GM18498 (cell line): ENCODE data around the gene SEMA6C.

Source experiments
- ATAC-seq: cut with Tn5 transposase; IDR thresholded peaks from one replicate; pipeline ENCODE4 v1.9.1; 2021; ENCODE audit warnings: mild to moderate bottlenecking, moderate library complexity; ENCODE audit not compliant: unreplicated experiment

The SEMA6C gene

DNA sequence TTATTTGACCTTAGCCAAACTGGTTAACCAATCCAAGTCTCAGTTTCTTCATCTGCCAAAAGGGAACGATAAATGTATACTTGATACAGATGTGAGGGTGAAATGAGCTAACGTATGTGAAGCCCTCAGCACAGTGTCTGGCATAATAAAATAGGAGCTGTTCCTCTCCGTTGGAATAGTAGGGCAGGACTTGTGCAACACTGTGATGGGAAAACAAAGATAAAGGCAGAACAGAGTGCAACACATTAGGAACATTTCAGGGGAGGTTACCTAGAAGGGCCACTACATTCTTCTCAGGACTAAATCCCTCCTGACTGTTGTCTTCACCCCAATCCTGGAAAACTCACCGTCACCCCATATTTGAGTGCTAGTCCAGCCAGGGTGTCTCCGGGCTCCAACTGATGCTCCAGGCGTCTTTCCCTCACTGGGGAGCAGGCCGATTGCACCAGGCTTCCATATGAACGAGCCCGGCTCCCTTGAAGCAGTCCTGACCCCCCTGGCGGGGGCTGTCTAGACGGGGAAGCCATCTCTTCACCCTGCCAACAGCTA is 18.4 kb upstream of the SEMA6C start:
- ATAC-seq: no peak

GRCh38 chr1:151159373-151159772 is 12.9 kb upstream of the SEMA6C start:
- no peak for ATAC-seq

DNA sequence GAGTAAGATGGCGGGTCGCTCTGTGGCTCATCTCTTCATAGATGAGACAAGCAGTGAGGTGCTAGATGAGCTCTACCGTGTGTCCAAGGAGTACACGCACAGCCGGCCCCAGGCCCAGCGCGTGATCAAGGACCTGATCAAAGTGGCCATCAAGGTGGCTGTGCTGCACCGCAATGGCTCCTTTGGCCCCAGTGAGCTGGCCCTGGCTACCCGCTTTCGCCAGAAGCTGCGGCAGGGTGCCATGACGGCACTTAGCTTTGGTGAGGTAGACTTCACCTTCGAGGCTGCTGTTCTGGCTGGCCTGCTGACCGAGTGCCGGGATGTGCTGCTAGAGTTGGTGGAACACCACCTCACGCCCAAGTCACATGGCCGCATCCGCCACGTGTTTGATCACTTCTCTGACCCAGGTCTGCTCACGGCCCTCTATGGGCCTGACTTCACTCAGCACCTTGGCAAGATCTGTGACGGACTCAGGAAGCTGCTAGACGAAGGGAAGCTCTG is 12.4 kb upstream of the SEMA6C start:
- ATAC-seq: no peak

- no peak for ATAC-seq
Measured at GRCh38 chr1:151158326-151158725, 11.9 kb upstream of the SEMA6C start.

DNA sequence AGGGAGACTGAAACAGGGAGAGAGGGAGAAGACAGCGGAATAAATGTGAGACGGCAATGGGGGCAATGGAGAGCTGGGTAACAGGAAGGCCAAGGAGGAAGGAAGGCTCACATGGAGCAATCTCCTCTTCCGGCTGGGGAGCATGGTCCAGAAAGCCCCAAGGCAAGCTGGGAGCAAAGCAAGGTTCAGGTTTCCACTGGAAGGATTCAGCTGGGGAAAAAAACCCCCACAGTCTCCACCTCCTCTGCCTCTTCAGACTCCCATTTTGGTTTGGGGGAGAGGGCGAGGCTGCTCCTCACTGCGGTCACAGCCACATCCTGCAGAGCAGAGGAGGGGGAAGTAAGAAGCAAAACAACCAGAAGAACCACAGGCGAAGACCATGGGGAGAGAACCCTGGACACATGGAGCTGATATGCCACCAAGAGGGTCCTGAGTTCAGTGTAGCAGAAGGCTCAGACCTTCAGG is 10.7 kb upstream of the SEMA6C start:
- ATAC-seq: no peak

- peak; percentile 81 for ATAC-seq
Measured at GRCh38 chr1:151156515-151156819, 10.0 kb upstream of the SEMA6C start, which contains the start of gene TNFAIP8L2. Gene TNFAIP8L2 (plus strand): TSS chr1:151156649. CDS start chr1:151158698, 2,049 bp downstream.

DNA sequence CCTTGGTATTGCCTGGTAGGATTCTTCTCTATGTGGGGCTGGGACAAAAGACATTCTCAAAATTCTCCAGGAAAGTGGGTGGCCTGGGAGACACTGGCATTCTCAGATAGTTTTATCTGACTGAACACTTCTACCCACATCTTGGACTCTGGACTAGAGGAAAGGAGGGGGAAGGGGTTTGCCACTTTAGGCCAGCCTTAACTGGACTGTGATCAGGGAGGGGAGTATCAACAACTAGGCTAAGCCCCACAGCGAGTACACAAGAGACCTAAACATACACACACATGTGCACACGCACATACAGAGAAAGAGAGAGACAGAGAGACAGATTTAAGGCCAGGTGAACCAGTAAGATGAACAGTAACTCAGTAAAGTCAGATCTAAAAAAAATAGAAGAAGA is 1.2 kb upstream of the SEMA6C start:
- no peak for ATAC-seq

- ATAC-seq: no peak
Measured at GRCh38 chr1:151147132-151147503, 687 bp upstream of the SEMA6C start.

DNA sequence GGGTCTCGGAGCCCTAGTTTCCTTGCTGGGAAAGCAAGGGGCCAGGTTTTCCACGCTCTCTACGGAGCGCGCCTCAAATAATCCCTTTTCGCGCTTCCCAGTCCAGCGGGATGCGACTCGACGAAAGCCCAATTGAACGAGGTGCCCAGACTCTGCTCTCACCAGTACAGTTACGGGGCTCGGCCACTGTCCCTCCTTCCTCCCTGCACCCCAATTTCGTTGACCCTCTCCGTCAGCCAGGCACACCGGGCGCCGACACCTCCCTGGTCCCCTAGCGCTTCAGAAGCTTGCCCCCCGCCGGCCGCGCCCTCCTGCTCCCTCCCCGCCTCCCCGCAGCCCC is 389 bp downstream of the SEMA6C start:
- peak; percentile 5 for ATAC-seq

DNA sequence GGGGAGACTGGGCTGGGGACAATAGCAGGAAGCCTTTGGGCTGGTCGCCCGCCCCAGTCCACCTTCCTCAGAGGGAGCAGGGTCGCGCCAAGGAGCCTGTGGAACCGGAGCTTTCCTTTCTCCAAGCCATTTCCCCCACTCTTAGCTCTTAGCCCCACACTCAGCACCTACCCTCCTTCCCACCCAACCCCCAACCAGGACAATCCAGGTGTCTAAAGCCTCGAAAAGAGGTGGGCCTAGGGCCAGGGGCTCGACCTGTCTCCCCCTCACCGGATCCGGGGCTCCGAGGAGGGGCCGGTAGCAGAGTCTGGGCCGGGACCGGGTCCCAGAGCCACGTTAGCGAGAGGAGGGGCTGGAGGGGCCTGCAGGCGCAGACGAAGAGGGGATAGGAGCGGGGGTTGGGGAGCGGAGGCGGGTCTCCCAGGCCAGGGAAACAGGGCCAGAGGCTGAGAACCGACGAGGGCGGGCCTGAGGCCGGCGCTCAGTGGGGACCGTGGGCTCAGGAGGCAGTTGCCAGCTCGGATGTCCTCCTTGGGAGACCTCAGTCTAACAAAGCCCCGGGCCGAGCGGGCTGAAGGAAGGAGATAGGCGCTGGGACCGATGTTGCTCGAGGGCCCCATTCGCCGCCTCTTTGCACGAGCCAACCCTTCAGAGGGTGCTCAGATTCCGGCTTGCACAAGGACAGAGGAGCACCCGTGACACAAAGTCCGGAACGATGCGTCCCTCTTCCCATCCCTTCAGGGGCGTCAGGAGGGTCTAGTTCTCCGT is 943 bp downstream of the SEMA6C start:
- ATAC-seq: no peak

DNA sequence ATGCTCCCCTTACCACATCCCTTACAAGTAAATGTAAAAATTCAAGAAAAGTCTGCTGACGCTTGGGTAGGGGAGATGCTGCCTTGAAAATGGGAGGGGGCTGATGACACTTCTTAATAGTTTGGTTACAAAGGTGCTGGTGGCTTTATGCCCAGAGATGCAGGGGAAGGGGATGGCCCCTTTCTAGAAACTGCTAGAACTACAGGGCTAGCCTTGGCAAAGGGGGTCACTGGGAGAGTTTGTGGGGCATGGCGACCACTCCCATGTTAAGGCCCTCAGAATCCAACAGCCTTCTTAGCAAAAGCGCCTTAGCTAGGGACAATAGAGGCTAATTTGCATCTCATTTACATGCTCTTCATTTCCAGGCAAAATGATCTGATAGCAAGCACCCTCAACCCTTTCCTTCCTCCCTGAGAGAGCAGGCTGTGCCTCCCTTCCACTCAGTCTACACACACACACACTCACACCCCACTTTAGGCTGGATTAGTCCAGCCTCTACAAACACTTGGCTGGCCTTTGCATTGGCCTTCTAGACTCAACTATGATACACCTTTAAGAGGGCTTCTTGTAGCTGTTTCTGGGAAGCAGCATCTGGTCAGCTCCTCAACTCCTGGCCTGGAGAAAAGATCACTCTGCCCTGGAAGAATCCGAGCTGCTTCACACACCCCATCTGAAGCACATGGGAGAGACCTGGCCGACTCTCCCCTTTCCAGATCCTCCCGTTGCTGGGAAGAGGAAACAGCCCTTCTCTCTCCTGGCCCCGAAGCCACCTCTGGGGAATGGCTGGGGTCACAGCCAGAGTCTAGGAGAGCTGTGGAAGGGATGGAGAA is 1.7 kb downstream of the SEMA6C start:
- no peak for ATAC-seq

- no peak for ATAC-seq
Measured at GRCh38 chr1:151143986-151144385, 2.4 kb downstream of the SEMA6C start.

DNA sequence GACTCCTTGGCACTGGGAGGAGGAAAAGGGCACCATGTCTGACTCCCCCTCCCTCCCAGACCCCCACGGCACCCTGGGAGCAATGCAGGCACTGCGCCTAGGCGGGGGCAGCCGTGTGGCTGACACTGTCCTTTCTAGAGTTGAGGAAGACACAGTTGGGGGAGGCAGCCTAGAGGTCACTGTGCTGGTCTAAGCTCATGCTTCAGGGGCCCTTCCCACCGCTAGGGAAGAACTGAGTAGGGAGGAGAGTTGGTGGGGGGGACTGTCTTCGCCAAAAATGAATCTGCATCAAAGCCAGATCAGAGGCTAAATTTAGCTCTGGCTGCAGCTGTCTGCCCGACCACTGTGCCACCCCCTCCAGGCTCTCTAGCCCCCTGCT is 3.4 kb downstream of the SEMA6C start:
- ATAC-seq: no peak

- ATAC-seq: no peak
Measured at GRCh38 chr1:151142411-151143056, 3.9 kb downstream of the SEMA6C start.

DNA sequence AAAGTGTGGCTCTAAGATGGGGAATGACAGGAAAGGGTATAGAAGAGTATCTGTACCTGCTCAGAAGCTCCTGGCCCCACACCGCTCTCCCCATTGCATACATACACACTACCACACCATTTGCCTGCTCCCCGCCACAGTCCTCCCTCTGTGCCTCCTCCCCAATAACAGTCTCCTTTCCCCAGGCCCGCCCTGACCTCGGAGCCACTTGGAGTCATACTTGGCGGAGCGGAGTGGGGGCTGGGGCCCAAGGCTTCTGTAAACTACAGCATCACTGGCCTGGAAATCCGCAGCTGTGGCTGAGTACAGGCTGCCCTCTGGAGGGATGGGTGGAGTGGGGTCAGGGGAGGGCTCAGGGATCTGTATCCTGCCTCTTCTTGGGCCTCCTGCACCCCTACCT is 8.6 kb downstream of the SEMA6C start:
- no peak for ATAC-seq

DNA sequence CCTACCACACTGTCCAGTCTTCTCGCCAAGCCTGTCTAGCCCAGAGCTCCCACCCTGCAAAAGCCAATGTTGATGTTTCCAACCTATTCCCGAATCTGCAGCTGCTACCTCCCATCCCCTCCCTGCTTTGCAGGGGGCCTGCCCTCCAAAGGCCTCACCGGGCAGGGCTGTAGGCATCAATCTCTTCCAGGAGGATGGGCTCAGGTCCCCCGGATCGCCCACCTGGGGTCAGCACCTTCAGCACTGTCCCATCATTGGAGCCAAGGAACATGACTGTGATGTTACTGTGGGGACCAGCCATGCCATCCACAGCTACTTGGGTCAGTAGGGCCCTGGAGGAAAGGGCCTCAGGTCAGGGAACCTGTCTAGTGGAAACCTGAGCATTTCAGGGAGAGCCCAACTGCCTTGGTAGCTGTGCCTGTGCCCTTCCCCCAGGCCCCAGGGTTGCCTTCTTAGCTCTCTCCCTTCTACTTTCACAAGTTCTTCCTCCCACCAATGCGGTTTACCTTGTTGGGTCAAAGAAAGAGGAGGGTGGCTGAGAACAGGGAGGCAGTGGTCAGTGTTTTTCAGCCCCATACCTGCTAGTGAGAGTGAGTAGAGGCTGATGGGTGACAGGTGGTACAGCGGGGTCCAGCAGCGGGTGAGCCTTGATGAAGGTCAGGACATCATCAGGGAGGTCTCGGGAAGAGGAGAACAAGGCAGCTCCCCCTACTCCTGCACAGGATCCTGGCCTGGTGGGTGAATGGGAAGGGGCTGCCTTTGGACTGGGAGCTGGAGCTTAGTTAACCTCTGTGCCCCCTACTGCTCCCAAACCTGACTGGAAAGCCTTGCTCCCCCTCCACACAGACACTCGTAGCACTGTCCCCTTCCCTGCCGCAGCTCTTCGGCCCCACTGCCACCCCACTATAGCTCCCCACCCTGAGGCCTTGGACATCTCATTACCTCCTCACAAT is 10.7 kb downstream of the SEMA6C start:
- ATAC-seq: no peak

DNA sequence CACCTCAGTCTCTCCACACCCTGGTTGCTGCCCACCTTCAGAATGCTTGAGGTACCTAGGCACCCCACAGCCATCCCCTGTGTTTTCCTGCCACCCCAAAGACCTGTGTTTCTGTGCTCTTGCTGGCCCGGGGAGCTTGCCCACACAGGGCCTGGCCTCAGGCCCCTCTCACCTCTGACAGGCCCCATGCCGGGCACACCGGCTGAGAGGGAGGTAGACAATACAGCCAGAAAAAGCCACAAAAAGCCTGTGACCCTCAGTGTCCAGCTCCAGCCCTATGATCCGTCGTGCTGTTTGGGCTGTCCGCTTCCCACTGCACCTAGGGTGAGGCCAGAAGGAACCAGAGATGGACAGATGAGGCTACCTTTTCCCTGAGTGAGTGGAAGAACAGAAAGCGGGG is 11.4 kb downstream of the SEMA6C start:
- no peak for ATAC-seq

DNA sequence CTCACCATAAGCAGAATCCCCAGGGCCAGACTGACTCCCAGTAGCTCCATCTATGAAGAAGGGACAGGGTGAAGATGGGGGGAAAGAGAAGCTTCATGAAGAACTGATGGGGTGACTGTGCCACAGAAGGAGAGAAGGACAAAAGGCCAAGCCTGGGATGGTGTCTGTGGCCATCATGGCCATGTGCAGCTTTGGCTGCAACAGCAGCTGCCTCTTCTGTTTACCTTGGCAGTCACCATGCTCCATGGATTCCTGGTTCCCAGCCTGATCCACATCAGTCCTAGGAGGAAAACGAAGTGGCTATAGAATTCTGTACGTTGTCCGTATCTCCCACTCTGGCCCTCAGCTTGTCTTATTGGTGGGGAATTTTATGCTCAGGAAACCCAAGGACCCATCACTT is 12.0 kb downstream of the SEMA6C start:
- ATAC-seq: no peak

- ATAC-seq: no peak
Measured at GRCh38 chr1:151133018-151133806, 13.2 kb downstream of the SEMA6C start.
